Mucosa of descending colon (tissue), 3 donors: ENCODE data around the gene HKDC1. TPM values are rescaled to one million over a fixed set of nuclear protein-coding genes. Genes with fewer than 3 reads are reported as not detected.

Experiments
- ATAC-seq: fragments of 200-7000 bp; cut with Tn5 transposase; one replicate; pipeline ENCODE4 v1.9.1; 2020; ENCODE audit warnings: mild to moderate bottlenecking, moderate library complexity
- DNase-seq, 3 donors: peaks; one replicate each; pipeline ENCODE4 v3.0.0-alpha.2; 2020
- H3K36me3 ChIP-seq: fragments of 200-600 bp; one replicate; pipeline ENCODE4 v1.8.0; 2021; ENCODE audit warnings: low read depth, mild to moderate bottlenecking
- H3K4me1 ChIP-seq: fragments of 200-600 bp; one replicate; pipeline ENCODE4 v1.8.0; 2021; ENCODE audit warnings: low read depth, mild to moderate bottlenecking
- H3K4me3 ChIP-seq: fragments of 200-600 bp; one replicate; pipeline ENCODE4 v1.8.0; 2021; ENCODE audit warnings: mild to moderate bottlenecking
- H3K9me3 ChIP-seq: fragments of 200-600 bp; one replicate; pipeline ENCODE4 v1.8.0; 2021; ENCODE audit warnings: mild to moderate bottlenecking
- CTCF ChIP-seq: fragments of 200-600 bp; IDR thresholded peaks from one replicate; pipeline ENCODE4 v1.8.0; 2022; ENCODE audit warnings: antibody characterized with exemption, mild to moderate bottlenecking
- intact Hi-C, 2 donors: fragments of 100-400 bp; cut with DNase I in 1 of 2; cut with micrococcal nuclease in 1 of 2; formaldehyde crosslinking; loops; one replicate each; pipeline versions ENCODE4 v1.11.0 to v1.11.1; 2022; cut with DNase I, micrococcal nuclease
- total RNA-seq, 3 donors: library from RNA; stranded (reverse); fragmentation: NEBNext Ultra II Directional in 2 of 3; extraction: Animal tissue kit (Norgen Biotek cat#: 25700) in 2 of 3; gene quantifications; one replicate each; pipeline versions ENCODE4 v1.2.1 to v1.2.4, GENCODE V29; 2021 to 2023
- donor health status: DM: no; HTN: no; CAD: no; lungs with moderate emphysema.
- donor health status: DM: no; HTN: no; CAD: no.
- donor health status: DM: no; HTN: yes; CAD: no.

HKDC1 gene
- total RNA-seq, 3 donors from 2014 or later, result 20.2 to 31.2 (median 23.9) TPM

DNA sequence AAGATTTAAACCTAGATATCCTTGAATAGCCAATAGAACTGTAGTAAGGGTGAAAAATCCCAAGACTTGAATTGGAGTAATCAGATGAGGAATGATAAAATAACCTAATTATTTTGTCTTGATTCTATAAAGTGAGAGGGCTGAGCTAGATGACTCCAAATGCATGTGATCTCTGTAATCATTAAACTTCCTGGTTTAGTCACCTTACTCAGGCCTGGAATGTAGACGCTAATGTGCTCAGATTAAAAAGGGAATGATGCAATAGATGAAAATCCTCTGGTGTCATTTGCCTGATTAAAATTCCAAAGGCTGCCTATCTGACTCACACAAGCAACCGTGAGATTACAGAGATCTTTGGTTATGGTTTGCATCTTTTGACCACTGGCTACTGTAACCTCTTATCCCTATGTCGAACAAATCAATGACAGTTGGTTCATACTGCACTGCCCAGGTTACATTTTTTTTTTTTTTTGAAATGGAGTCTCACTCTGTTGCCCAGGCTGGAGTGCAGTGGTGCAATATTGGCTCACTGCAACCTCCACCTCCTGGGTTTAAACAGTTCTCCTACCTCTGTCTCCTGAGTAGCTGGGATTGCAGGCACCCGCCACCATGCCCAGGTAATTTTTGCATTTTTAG lies 2.9 kb upstream of the HKDC1 start:
- ATAC-seq (peak; percentile 91), DNase-seq (no peak)
- intact Hi-C loops, result no loop called here
- no peak overlapping the region for H3K4me3 ChIP-seq
- H3K36me3 ChIP-seq, result no peaks in the 10 kb centered on the region
- peaks cover 8% of the 10 kb centered on the region for H3K4me1 ChIP-seq
- TF ChIP-seq CTCF, result no peak
- H3K9me3 ChIP-seq, result no peaks in the 10 kb centered on the region

- no peaks in the 10 kb centered on the region for H3K36me3 ChIP-seq
- ATAC-seq (no peak), DNase-seq (no peak)
- no peak for TF ChIP-seq CTCF
- H3K4me3 ChIP-seq, result no peak overlapping the region
- no peaks in the 10 kb centered on the region for H3K9me3 ChIP-seq
- H3K4me1 ChIP-seq, result peaks cover 8% of the 10 kb centered on the region
- intact Hi-C loops, result no loop called here
Observed at GRCh38 chr10:69218831-69219230, 1.3 kb upstream of the HKDC1 start.

DNA sequence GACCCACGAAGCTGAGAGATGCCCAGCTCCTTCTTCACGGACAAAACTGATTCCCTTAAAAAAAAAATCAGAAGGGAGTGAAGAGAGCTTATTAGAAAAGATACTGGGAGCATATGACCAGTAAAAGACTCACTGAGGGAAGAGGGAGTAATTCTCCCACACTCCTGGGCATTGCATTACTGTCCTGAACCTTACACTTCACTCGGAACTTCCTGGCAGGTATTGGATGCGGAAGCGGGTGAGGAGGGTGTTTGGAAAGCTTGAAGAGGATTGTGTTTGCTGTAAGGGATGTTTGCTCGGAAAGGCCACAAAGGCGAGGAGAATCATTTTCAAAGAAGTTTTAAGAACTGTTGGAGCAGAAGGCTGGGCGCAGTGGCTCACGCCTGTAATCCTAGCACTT lies 375 bp downstream of the HKDC1 start:
- intact Hi-C loops, result no loop called here
- H3K9me3 ChIP-seq, result no peaks in the 10 kb centered on the region
- no peak overlapping the region for H3K4me3 ChIP-seq
- H3K4me1 ChIP-seq, result peaks cover 18% of the 10 kb centered on the region
- no peaks in the 10 kb centered on the region for H3K36me3 ChIP-seq
- ATAC-seq (no peak), DNase-seq (no peak)
- TF ChIP-seq CTCF, result no peak

DNA sequence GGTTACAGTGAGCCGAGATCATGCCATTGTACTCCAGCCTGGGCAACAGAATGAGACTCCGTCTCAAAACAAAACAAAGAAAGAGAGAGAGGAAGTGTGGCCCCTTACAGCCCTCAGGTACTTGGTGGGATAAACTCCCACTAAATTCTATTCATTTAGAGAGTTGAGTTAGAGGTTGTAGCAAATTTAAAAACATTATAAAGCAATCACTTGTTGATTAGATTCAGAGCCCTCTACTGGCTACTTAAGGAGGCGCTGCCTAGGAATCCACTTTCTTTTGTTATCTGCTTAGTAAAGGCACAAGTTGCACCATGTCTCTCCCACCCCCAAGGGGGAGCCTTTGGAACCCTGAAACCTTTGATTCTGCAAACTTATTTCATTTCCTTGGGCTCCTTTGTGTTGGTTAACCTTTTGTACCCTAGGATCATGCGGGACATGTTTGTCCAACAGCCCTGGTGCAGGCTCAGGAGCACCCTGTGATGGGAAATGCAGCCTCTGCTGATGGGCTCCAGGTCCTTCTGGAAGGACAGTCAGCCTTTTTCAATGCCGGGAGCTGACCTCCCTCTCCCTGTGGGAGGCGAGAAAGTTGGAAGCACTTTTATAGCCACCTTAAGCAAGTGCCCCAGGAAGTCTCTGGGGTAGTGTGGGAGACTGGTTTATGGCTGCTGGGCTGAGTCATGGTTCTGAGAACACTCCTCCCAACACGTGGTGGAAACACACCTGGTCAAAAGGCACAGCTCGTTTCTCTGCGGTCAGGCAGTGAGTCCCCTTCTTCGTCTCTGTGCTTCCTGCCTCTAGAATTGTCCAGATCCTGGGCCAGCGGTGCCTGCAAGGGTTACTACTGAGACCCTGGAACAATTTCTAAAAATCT lies 2.3 kb downstream of the HKDC1 start:
- TF ChIP-seq CTCF, result peak; percentile 53
- Histone ChIP-seq H3K9me3 (no peaks in the 10 kb centered on the region), H3K4me3 (no peak overlapping the region), H3K36me3 (no peaks in the 10 kb centered on the region), H3K4me1 (peaks cover 18% of the 10 kb centered on the region)
- DNase-seq, result peak; percentile 78 to 91 (median 85)
- peak; percentile 94 for ATAC-seq
- intact Hi-C loops, result no loop called here

- no peak for DNase-seq
Observed at GRCh38 chr10:69223028-69223342, 2.9 kb downstream of the HKDC1 start.

More at GRCh38 chr10:69223028-69223342, 2.9 kb downstream of the HKDC1 start:
- no peak for ATAC-seq
- no peak overlapping the region for H3K4me3 ChIP-seq
- peaks cover 18% of the 10 kb centered on the region for H3K4me1 ChIP-seq
- H3K36me3 ChIP-seq, result no peaks in the 10 kb centered on the region
- no peak for TF ChIP-seq CTCF
- intact Hi-C loops, result no loop called here
- H3K9me3 ChIP-seq, result no peaks in the 10 kb centered on the region
